ENCODE measurements around the gene CERS3.

DNA sequence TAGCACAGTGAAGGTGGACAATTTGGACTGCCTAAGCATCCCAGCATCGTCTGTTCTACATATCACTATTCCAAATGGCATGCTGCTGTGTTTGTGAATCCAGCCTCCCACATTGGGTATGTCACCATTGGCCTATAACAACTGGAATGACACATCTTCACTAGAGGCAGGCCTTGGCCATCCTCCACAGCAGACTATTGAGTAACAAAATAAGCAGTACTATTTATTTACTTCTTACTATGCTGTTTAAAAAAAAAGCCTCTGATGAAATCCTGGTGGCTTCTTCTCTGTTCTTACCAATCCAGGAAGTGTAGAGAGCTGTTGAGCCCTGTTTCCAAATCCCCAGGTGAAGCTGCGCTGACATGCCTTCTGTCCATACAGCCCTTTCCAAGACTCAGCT lies 30.6 kb upstream of the CERS3 start:
- no peak for TF ChIP-seq EZH2 (IDR thresholded peaks at IDR 0.05; ENCODE audit: insufficient read depth, poor library complexity, severe bottlenecking)
- no peak for TF ChIP-seq EZH2phosphoT487 (IDR thresholded peaks at IDR 0.05; ENCODE audit: insufficient read depth, low read depth)
